ENCODE data around the gene MSH3.

DNA sequence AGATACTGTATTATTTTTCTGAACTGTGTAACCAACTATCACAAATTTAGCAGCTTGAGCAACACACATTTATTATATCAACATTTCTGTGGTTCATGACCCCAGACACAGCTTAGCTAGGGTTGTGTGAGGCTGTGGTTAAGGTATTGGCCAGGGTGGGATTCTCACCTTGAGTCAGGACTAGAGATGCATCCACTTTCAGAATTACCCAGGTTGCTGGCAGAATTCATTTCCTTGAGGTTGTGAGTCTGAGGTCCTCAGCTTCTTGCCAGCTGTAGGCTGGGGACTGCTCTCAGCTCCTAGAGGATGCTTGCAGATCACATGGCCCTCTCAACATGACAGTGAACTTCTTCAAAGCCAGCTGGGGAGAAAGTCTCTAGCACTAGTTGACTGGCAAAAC, 183.2 kb downstream of the MSH3 start:
- TF ChIP-seq, protein P1, sequence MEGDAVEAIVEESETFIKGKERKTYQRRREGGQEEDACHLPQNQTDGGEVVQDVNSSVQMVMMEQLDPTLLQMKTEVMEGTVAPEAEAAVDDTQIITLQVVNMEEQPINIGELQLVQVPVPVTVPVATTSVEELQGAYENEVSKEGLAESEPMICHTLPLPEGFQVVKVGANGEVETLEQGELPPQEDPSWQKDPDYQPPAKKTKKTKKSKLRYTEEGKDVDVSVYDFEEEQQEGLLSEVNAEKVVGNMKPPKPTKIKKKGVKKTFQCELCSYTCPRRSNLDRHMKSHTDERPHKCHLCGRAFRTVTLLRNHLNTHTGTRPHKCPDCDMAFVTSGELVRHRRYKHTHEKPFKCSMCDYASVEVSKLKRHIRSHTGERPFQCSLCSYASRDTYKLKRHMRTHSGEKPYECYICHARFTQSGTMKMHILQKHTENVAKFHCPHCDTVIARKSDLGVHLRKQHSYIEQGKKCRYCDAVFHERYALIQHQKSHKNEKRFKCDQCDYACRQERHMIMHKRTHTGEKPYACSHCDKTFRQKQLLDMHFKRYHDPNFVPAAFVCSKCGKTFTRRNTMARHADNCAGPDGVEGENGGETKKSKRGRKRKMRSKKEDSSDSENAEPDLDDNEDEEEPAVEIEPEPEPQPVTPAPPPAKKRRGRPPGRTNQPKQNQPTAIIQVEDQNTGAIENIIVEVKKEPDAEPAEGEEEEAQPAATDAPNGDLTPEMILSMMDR (IDR thresholded peaks at IDR 0.05; ENCODE audit: low read depth, low read length, poor library complexity, severe bottlenecking): no peak
- TF ChIP-seq EZH2phosphoT487 (IDR thresholded peaks at IDR 0.05; ENCODE audit: borderline replicate concordance, low read length): no peak
